Measurements from ENCODE around the gene APOB. TPM values are rescaled to one million over a fixed set of nuclear protein-coding genes. Genes with fewer than 3 reads are reported as not detected.
A peak's percentile ranks its signal among the peaks of the same experiment; 100 is the strongest.

Gene APOB
- total and polyA plus RNA-seq, 2 of the 13 experiments (the other 11 are each of a cell fraction or from before 2014, with no cell fraction given): 1,569 to 2,515 TPM

DNA sequence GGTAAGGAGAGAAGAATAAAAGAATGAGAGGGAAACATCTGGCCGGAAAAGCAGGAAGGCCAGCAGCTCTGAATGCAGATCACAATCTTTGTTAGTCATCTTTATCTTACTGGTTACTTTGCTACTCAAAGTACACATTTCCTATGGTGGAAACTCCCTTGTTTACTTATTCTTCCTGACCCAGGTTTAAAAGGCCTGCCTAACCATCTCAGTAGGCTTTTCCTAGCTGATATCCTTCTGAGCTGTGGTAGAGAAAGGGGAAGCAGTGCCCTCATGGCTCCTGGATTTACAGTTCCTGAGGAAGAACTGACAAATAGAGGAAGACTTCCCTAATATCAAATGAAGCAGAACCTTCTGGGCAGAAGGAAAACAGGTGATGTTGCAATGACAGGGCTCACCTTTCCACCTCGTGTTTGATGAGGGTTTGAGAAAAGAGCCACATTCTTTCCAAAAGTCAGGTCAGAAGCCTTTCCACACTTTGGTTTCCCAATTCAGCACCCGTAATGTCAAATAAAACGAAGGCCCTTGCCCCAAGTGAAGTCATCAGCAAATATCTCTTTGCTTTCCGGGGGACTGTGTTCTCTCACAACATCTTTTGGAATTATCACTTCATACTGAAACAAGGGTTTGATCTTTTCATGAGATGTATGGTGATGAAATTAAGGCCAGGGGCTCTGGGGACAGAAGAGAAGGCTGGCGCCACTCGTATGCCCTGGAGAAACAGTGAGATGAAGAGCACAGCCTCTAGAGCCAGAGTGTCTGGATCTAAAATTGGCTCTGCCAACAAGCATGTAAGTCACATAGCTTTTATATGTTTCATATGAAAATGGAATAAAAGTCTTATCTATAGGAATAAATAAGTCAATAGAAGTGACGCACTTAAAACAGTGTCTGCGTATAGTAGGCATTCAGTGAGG is 26.7 kb upstream of the APOB start (continued):
- TF ChIP-seq, protein P1, sequence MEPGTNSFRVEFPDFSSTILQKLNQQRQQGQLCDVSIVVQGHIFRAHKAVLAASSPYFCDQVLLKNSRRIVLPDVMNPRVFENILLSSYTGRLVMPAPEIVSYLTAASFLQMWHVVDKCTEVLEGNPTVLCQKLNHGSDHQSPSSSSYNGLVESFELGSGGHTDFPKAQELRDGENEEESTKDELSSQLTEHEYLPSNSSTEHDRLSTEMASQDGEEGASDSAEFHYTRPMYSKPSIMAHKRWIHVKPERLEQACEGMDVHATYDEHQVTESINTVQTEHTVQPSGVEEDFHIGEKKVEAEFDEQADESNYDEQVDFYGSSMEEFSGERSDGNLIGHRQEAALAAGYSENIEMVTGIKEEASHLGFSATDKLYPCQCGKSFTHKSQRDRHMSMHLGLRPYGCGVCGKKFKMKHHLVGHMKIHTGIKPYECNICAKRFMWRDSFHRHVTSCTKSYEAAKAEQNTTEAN (CRISPR knock-in tag; conservative IDR thresholded peaks at IDR 0.05): no peak
- TF ChIP-seq POGZ (CRISPR knock-in tag; IDR thresholded peaks at IDR 0.05) (peak; percentile 91), JARID2 (CRISPR knock-in tag; IDR thresholded peaks at IDR 0.05; ENCODE audit: insufficient replicate concordance) (no peak), GABPB1 (CRISPR knock-in tag; IDR thresholded peaks at IDR 0.05) (no peak), ARHGAP35 (CRISPR knock-in tag; IDR thresholded peaks at IDR 0.05; ENCODE audit: borderline replicate concordance) (no peak; the same call in 1 of the 2 replicates), TSC22D2 (CRISPR knock-in tag; IDR thresholded peaks at IDR 0.05; ENCODE audit: borderline replicate concordance) (peak; percentile 89; the same call in 1 of the 2 replicates), ZNF562 (CRISPR knock-in tag; IDR thresholded peaks at IDR 0.05; ENCODE audit: borderline replicate concordance) (no peak), THYN1 (CRISPR knock-in tag; IDR thresholded peaks at IDR 0.05; ENCODE audit: borderline replicate concordance, low read depth) (0 out of 2 replicates have a peak, but pooled peaks have one; percentile 13), TAF15 (IDR thresholded peaks at IDR 0.05; ENCODE audit: low read depth, low read length, poor library complexity, severe bottlenecking) (no peak), KLF11 (CRISPR knock-in tag; IDR thresholded peaks at IDR 0.05) (peak; percentile 74; the same call in 1 of the 2 replicates), NFE2 (CRISPR knock-in tag; IDR thresholded peaks at IDR 0.05) (no peak), ZNF101 (CRISPR knock-in tag; IDR thresholded peaks at IDR 0.05; ENCODE audit: borderline replicate concordance, low read depth) (no peak), NCOA1 (CRISPR knock-in tag; IDR thresholded peaks at IDR 0.05) (peak; percentile 88), ZNF703 (CRISPR knock-in tag; IDR thresholded peaks at IDR 0.05; ENCODE audit: borderline replicate concordance) (no peak), ZNF549 (CRISPR knock-in tag; IDR thresholded peaks at IDR 0.05) (no peak), ZNF20 (CRISPR knock-in tag; IDR thresholded peaks at IDR 0.05) (peak; percentile 38; the same call in 1 of the 2 replicates), HDAC2 (CRISPR knock-in tag; IDR thresholded peaks at IDR 0.05) (peak; percentile 90)
- TF ChIP-seq, protein P2, sequence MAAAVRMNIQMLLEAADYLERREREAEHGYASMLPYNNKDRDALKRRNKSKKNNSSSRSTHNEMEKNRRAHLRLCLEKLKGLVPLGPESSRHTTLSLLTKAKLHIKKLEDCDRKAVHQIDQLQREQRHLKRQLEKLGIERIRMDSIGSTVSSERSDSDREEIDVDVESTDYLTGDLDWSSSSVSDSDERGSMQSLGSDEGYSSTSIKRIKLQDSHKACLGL (CRISPR knock-in tag; IDR thresholded peaks at IDR 0.05): no peak
- TF ChIP-seq, protein P3, sequence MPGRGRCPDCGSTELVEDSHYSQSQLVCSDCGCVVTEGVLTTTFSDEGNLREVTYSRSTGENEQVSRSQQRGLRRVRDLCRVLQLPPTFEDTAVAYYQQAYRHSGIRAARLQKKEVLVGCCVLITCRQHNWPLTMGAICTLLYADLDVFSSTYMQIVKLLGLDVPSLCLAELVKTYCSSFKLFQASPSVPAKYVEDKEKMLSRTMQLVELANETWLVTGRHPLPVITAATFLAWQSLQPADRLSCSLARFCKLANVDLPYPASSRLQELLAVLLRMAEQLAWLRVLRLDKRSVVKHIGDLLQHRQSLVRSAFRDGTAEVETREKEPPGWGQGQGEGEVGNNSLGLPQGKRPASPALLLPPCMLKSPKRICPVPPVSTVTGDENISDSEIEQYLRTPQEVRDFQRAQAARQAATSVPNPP (CRISPR knock-in tag; IDR thresholded peaks at IDR 0.05): peak; percentile 58; the same call in 1 of the 2 replicates
- TF ChIP-seq, protein P4, sequence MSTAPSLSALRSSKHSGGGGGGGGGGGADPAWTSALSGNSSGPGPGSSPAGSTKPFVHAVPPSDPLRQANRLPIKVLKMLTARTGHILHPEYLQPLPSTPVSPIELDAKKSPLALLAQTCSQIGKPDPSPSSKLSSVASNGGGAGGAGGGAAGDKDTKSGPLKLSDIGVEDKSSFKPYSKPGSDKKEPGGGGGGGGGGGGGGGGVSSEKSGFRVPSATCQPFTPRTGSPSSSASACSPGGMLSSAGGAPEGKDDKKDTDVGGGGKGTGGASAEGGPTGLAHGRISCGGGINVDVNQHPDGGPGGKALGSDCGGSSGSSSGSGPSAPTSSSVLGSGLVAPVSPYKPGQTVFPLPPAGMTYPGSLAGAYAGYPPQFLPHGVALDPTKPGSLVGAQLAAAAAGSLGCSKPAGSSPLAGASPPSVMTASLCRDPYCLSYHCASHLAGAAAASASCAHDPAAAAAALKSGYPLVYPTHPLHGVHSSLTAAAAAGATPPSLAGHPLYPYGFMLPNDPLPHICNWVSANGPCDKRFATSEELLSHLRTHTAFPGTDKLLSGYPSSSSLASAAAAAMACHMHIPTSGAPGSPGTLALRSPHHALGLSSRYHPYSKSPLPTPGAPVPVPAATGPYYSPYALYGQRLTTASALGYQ (CRISPR knock-in tag; IDR thresholded peaks at IDR 0.05): peak; percentile 58
- TF ChIP-seq, protein P5, sequence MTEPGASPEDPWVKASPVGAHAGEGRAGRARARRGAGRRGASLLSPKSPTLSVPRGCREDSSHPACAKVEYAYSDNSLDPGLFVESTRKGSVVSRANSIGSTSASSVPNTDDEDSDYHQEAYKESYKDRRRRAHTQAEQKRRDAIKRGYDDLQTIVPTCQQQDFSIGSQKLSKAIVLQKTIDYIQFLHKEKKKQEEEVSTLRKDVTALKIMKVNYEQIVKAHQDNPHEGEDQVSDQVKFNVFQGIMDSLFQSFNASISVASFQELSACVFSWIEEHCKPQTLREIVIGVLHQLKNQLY (CRISPR knock-in tag; IDR thresholded peaks at IDR 0.05): peak; percentile 83

All from HepG2 (cell line).